IMR-90 (cell line): ENCODE measurements around the gene EXOC4. TPM values are rescaled to one million over a fixed set of nuclear protein-coding genes. Genes with fewer than 3 reads are reported as not detected.

Source experiments
- ATAC-seq: fragments of 200-7000 bp; cut with Tn5 transposase; 2 replicates; pipeline ENCODE4 v1.9.1; 2020; ENCODE audit warnings: low read depth, mild to moderate bottlenecking, moderate library complexity
- BruUV-seq: library from RNA; stranded (reverse); fragments of 400-500 nt; replicated peaks from 2 replicates; lab custom pipeline; 2021; lab: Mats Ljungman, UMichigan
- CTCF ChIA-PET: fragments of 300-600 bp; formaldehyde crosslinking; extraction: SDS; loops from one replicate; lab custom pipeline; 2021; ENCODE audit warnings: antibody characterized with exemption; lab: Yijun Ruan, JAX
- POLR2A ChIA-PET: fragments of 300-600 bp; sonication (Branson Sonifier 250); formaldehyde crosslinking; loops from one replicate; lab custom pipeline; 2022; ENCODE audit warnings: antibody characterized with exemption; ENCODE audit not compliant: unreplicated experiment; lab: Charles Lee
- DNase-seq: peaks from one replicate; pipeline ENCODE4 v3.0.0; 2013
- H2AFZ ChIP-seq: replicated peaks from 2 replicates; pipeline ENCODE3; 2013; ENCODE audit warnings: low read length, mild to moderate bottlenecking; ENCODE audit not compliant: poor library complexity
- H2AK5ac ChIP-seq: 2 replicates; pipeline ENCODE4 v1.6.1; 2013; ENCODE audit warnings: low read depth, low read length, inconsistent platforms
- H2AK9ac ChIP-seq: replicated peaks from 2 replicates; pipeline ENCODE3; 2013; ENCODE audit warnings: mild to moderate bottlenecking, low read depth, low read length, moderate library complexity; ENCODE audit not compliant: poor library complexity
- H2BK120ac ChIP-seq: 2 replicates; pipeline ENCODE4 v1.6.1; 2013; ENCODE audit warnings: low read depth, low read length, inconsistent platforms
- H2BK15ac ChIP-seq: 3 replicates; pipeline ENCODE4 v1.6.1; 2013; ENCODE audit warnings: low read depth, low read length, inconsistent platforms
- H2BK20ac ChIP-seq: 2 replicates; pipeline ENCODE4 v1.6.1; 2013; ENCODE audit warnings: low read depth, mild to moderate bottlenecking, inconsistent platforms, low read length, moderate library complexity
- H2BK5ac ChIP-seq: 2 replicates; pipeline ENCODE4 v1.6.1; 2013; ENCODE audit warnings: mild to moderate bottlenecking, low read depth, low read length, inconsistent platforms; ENCODE audit not compliant: poor library complexity, severe bottlenecking
- H3K14ac ChIP-seq: replicated peaks from 2 replicates; pipeline ENCODE4 v1.6.1; 2013; ENCODE audit warnings: low read depth, low read length, inconsistent platforms
- H3K18ac ChIP-seq: 2 replicates; pipeline ENCODE4 v1.6.1; 2013; ENCODE audit warnings: low read depth, low read length, control low read depth
- H3K23ac ChIP-seq: 2 replicates; pipeline ENCODE4 v1.6.1; 2013; ENCODE audit warnings: low read depth, low read length, inconsistent platforms
- H3K27ac ChIP-seq: 2 replicates; pipeline ENCODE4 v1.5.1; 2013; ENCODE audit warnings: mild to moderate bottlenecking, control low read depth, low read length; ENCODE audit not compliant: insufficient read depth
- H3K27me3 ChIP-seq: 2 replicates; pipeline ENCODE4 v1.6.1; 2013; ENCODE audit warnings: low read length; ENCODE audit not compliant: control insufficient read depth, insufficient read depth
- H3K36me3 ChIP-seq: 2 replicates; pipeline ENCODE4 v1.6.1; 2013; ENCODE audit warnings: low read length, mixed read lengths; ENCODE audit not compliant: control insufficient read depth, insufficient read depth
- H3K4ac ChIP-seq: 2 replicates; pipeline ENCODE4 v1.6.1; 2013; ENCODE audit warnings: low read depth, low read length, inconsistent platforms
- H3K4me1 ChIP-seq: 2 replicates; pipeline ENCODE4 v1.6.1; 2013; ENCODE audit warnings: low read length, mixed read lengths; ENCODE audit not compliant: control insufficient read depth, insufficient read depth
- H3K4me2 ChIP-seq: 2 replicates; pipeline ENCODE4 v1.6.1; 2013; ENCODE audit warnings: low read depth, mild to moderate bottlenecking, control low read depth, low read length, moderate library complexity
- H3K4me3 ChIP-seq: 2 replicates; pipeline ENCODE4 v1.5.1; 2013; ENCODE audit warnings: low read depth, mild to moderate bottlenecking, control low read depth, low read length, moderate library complexity; ENCODE audit not compliant: insufficient read depth
- H3K56ac ChIP-seq: 2 replicates; pipeline ENCODE4 v1.6.1; 2013; ENCODE audit warnings: low read length, inconsistent platforms; ENCODE audit not compliant: insufficient read depth; ENCODE audit errors: extremely low read depth
- H3K79me1 ChIP-seq, 2 experiments: 2 replicates each; pipeline ENCODE4 v1.6.1; 2013; ENCODE audit warnings: low read length in 2 of 2, inconsistent platforms in 1 of 2, low read depth in 1 of 2
- H3K9ac ChIP-seq: 2 replicates; pipeline ENCODE4 v1.6.1; 2013; ENCODE audit warnings: low read depth, low read length, control low read depth
- H3K9me1 ChIP-seq: 2 replicates; pipeline ENCODE4 v1.6.1; 2013; ENCODE audit warnings: low read length, inconsistent platforms; ENCODE audit not compliant: insufficient read depth
- H3K9me3 ChIP-seq: 2 replicates; pipeline ENCODE4 v1.6.1; 2013; ENCODE audit warnings: low read length; ENCODE audit not compliant: control insufficient read depth, insufficient read depth
- H4K20me1 ChIP-seq: 2 replicates; pipeline ENCODE4 v1.6.1; 2013; ENCODE audit warnings: low read length, inconsistent platforms; ENCODE audit not compliant: insufficient read depth
- H4K5ac ChIP-seq: 2 replicates; pipeline ENCODE4 v1.6.1; 2013; ENCODE audit warnings: mild to moderate bottlenecking, low read depth, low read length, control low read depth
- H4K8ac ChIP-seq, 2 experiments: 2 replicates each; pipeline ENCODE4 v1.6.1; 2013; ENCODE audit warnings: low read depth in 2 of 2, low read length in 2 of 2, control low read depth in 1 of 2, inconsistent platforms in 1 of 2
- H4K91ac ChIP-seq: 2 replicates; pipeline ENCODE4 v1.6.1; 2013; ENCODE audit warnings: low read depth, low read length, inconsistent platforms; ENCODE audit not compliant: insufficient read depth
- BHLHE40 ChIP-seq: fragments of 150-350 bp; IDR thresholded peaks from 2 replicates; pipeline ENCODE4 v1.6.1; 2016; ENCODE audit warnings: mild to moderate bottlenecking, low read depth, low read length
- CEBPB ChIP-seq: IDR thresholded peaks from 2 replicates; pipeline ENCODE4 v1.6.1; 2012; ENCODE audit warnings: low read depth, low read length, improper control_type of control experiment
- CTCF ChIP-seq: conservative IDR thresholded peaks from 2 replicates; pipeline ENCODE4 v1.5.1; 2012; ENCODE audit warnings: mild to moderate bottlenecking, low read depth, low read length, improper control_type of control experiment
- ELK1 ChIP-seq: fragments of 150-350 bp; IDR thresholded peaks from 2 replicates; pipeline ENCODE4 v1.6.1; 2016; ENCODE audit warnings: low read depth, mild to moderate bottlenecking, low read length, moderate library complexity, borderline replicate concordance
- FOS ChIP-seq: fragments of 150-350 bp; IDR thresholded peaks from 2 replicates; pipeline ENCODE4 v1.6.1; 2016; ENCODE audit warnings: low read depth, low read length
- MAZ ChIP-seq: IDR thresholded peaks from 2 replicates; pipeline ENCODE4 v1.6.1; 2012; ENCODE audit warnings: low read depth, mild to moderate bottlenecking, low read length, improper control_type of control experiment, moderate library complexity, borderline replicate concordance
- MXI1 ChIP-seq: IDR thresholded peaks from 2 replicates; pipeline ENCODE4 v1.6.1; 2012; ENCODE audit warnings: low read depth, mild to moderate bottlenecking, low read length, moderate library complexity, borderline replicate concordance
- NFE2L2 ChIP-seq: fragments of 150-350 bp; IDR thresholded peaks from 2 replicates; pipeline ENCODE4 v1.6.1; 2016; ENCODE audit warnings: low read depth, mild to moderate bottlenecking, low read length
- POLR2A ChIP-seq: IDR thresholded peaks from 2 replicates; pipeline ENCODE4 v1.6.1; 2012; ENCODE audit warnings: mild to moderate bottlenecking, low read depth, low read length
- RAD21 ChIP-seq: IDR thresholded peaks from 2 replicates; pipeline ENCODE4 v1.6.1; 2012; ENCODE audit warnings: low read length, improper control_type of control experiment
- RCOR1 ChIP-seq: IDR thresholded peaks from 2 replicates; pipeline ENCODE4 v1.6.1; 2012; ENCODE audit warnings: mild to moderate bottlenecking, low read length, improper control_type of control experiment; ENCODE audit not compliant: insufficient replicate concordance
- RFX5 ChIP-seq: IDR thresholded peaks from 2 replicates; pipeline ENCODE4 v1.8.0; 2012; ENCODE audit warnings: low read depth, mild to moderate bottlenecking, low read length, moderate library complexity
- SMC3 ChIP-seq: fragments of 150-350 bp; IDR thresholded peaks from 2 replicates; pipeline ENCODE4 v1.6.1; 2016; ENCODE audit warnings: low read depth, mild to moderate bottlenecking, antibody characterized with exemption, low read length, moderate library complexity
- USF2 ChIP-seq: fragments of 150-350 bp; IDR thresholded peaks from 2 replicates; pipeline ENCODE4 v1.6.1; 2017; ENCODE audit warnings: mild to moderate bottlenecking, antibody characterized with exemption, low read length, low read depth
- WGBS, 2 experiments: methylation state at CpG; one replicate each; pipeline versions ENCODE4 v1.1.5 to v1.1.7; 2013; ENCODE audit warnings: missing lambda C conversion rate in 2 of 2; ENCODE audit not compliant: insufficient read length in 1 of 2; ENCODE audit errors: extremely low coverage in 2 of 2; 5-methylcytosine and 5-hydroxymethylcytosine counted together
- dilution Hi-C: fragments of 300-500 bp; cut with HindIII; formaldehyde crosslinking; loops from one replicate; pipeline ENCODE4 v1.14.3; 2018; ENCODE audit warnings: low sequenced_read_pairs; ENCODE audit not compliant: unreplicated experiment
- in situ Hi-C: fragments of 300-500 bp; cut with MboI; formaldehyde crosslinking; loops from 3 replicates; pipeline ENCODE4 v1.14.3; 2019; ENCODE audit warnings: low sequenced_read_pairs, inconsistent platforms, mixed read lengths
- intact Hi-C: fragments of 100-400 bp; cut with micrococcal nuclease; formaldehyde crosslinking; loops from 2 replicates; pipeline ENCODE4 v1.10.0; 2022
- polyA plus RNA-seq, 3 experiments: library from polyadenylated mRNA; depleted of rRNA; stranded (reverse); fragments of >200 nt; gene quantifications; 2 replicates each; pipeline ENCODE4 v1.2.3, GENCODE V29; 2012; ENCODE audit warnings: low replicate concordance in 1 of 3
- total RNA-seq: library from RNA; depleted of rRNA; stranded (reverse); fragments of >200 nt; gene quantifications from 2 replicates; pipeline ENCODE4 v1.2.3, GENCODE V29; 2012

EXOC4 gene
- total and polyA plus RNA-seq, 2 of the 4 experiments (the other 2 are of a cell fraction), result 25.4 to 94.6 TPM

- no peak overlapping the region for H4K91ac ChIP-seq
- H3K56ac ChIP-seq, result no peak overlapping the region
- no peak for TF ChIP-seq SMC3
- TF ChIP-seq CTCF, result no peak
- no peak for TF ChIP-seq RCOR1
- no peak for TF ChIP-seq MXI1
- no peak for TF ChIP-seq FOS
- no peak for TF ChIP-seq USF2
- no peak for TF ChIP-seq MAZ
- TF ChIP-seq POLR2A, result no peak
- TF ChIP-seq ELK1, result no peak
- TF ChIP-seq NFE2L2, result no peak
- no peak for TF ChIP-seq CEBPB
- TF ChIP-seq RFX5, result no peak
- TF ChIP-seq RAD21, result no peak
- no peak for TF ChIP-seq BHLHE40
- no peak overlapping the region for H3K14ac ChIP-seq
- dilution Hi-C loops, result no loop called here
- intact Hi-C loops, result no loop called here
- no peak for DNase-seq
- no peak overlapping the region for H2AK9ac ChIP-seq
- H3K27ac ChIP-seq, result no peak overlapping the region
- ChIA-PET POLR2A (interaction anchor here (0.5 kb wide), 1 partner anchor 673 kb away, joined by 4 read pairs; no protein-coding TSS in a partner anchor), CTCF (no interaction called here)
- peaks cover 6 to 22% of the 10 kb centered on the region in 2 experiments; a peak in 3 of 4 replicates for H3K79me1 ChIP-seq
- no peak overlapping the region for H2BK20ac ChIP-seq
- H3K9me3 ChIP-seq, result no peaks in the 10 kb centered on the region
- H4K5ac ChIP-seq, result no peak overlapping the region
- H3K9me1 ChIP-seq, result no peaks in the 10 kb centered on the region
- H3K4me2 ChIP-seq, result no peak overlapping the region
- no peak overlapping the region for H2BK15ac ChIP-seq
- ATAC-seq, result no peak
- BruUV-seq, result no TSS peak
- H2BK120ac ChIP-seq, result no peak overlapping the region
- peaks cover 3% of the 10 kb centered on the region; the same call in 1 of the 2 replicates for H3K4me1 ChIP-seq
- H3K18ac ChIP-seq, result no peak overlapping the region
- H2AFZ ChIP-seq, result no peak overlapping the region
- no peak overlapping the region for H3K9ac ChIP-seq
- H3K36me3 ChIP-seq, result peaks cover 4% of the 10 kb centered on the region; the same call in 1 of the 2 replicates
- H2AK5ac ChIP-seq, result no peak overlapping the region
- no peak overlapping the region for H3K4ac ChIP-seq
- in situ Hi-C loops, result no loop called here
- no peak overlapping the region for H3K4me3 ChIP-seq
- WGBS, 2 experiments, result 83% methylated on average over 1 of the region's 3 CpGs; no CpG with 5 or more reads in 1 of the 2 experiments
- no peaks in the 10 kb centered on the region for H3K27me3 ChIP-seq
- H4K20me1 ChIP-seq, result no peaks in the 10 kb centered on the region
- H2BK5ac ChIP-seq, result no peak overlapping the region
- H3K23ac ChIP-seq, result no peak overlapping the region
- H4K8ac ChIP-seq, result no peak overlapping the region
Observed at GRCh38 chr7:133295484-133295883, 42.6 kb downstream of the EXOC4 start.
